ENCODE results near the gene SUSD4.

SUSD4 gene

GRCh38 chr1:223358826-223359225, 5.2 kb downstream of the SUSD4 start:
- DNase-seq (ENCODE audit: low read depth), result no peak

- no peak for DNase-seq (ENCODE audit: low read depth)
These were observed 8.3 kb downstream of the SUSD4 start for GRCh38 chr1:223355699-223356098.

DNA sequence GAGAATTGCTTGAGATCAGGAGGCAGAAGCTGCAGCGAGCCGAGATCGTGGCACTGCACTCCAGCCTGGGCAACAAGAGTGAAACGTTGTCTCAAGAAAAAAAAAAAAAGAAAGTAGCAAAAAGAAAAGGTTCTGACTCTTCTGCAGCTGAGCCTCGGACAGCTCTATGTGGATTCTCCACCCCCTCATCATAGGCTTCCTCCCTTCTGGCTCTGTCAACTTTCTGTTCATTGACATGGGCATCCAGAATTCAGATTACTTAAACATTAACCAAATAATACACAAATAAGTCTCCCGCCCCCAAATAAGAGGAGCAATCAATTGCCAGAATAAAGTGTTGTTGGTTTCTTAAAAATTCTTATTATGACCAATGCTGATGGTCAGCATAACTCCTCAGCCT, 10.0 kb downstream of the SUSD4 start:
- DNase-seq (ENCODE audit: low read depth), result no peak

- DNase-seq (ENCODE audit: low read depth), result no peak
These were observed 11.0 kb downstream of the SUSD4 start for GRCh38 chr1:223352944-223353343.

GRCh38 chr1:223350361-223350908, 13.5 kb downstream of the SUSD4 start:
- DNase-seq (ENCODE audit: low read depth), result no peak

- no peak for DNase-seq (ENCODE audit: low read depth)
These were observed 14.7 kb downstream of the SUSD4 start for GRCh38 chr1:223349241-223349640.

DNA sequence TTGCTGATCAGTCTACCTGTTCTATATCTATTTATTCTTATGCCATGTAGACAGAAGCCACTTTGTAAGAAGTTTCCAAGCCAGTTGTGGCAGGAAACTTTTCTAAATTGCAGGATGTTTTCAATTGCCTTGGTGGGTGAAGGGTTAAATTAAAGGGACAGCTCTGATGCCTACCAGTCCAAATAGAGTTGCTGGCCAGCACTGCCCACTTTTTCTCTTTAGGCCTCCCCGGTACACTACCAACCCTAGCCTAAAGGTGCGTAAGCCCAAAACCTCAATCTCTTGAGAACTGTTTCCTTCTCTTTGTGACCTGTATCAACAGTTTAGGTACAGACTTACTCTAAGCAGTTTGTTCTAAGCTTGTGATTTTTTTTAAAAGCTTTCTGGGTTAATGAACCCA, 15.5 kb downstream of the SUSD4 start:
- no peak for DNase-seq (ENCODE audit: low read depth)

GRCh38 chr1:223347583-223347982, 16.4 kb downstream of the SUSD4 start:
- DNase-seq (ENCODE audit: low read depth), result no peak

GRCh38 chr1:223346311-223346710, 17.7 kb downstream of the SUSD4 start:
- DNase-seq (ENCODE audit: low read depth), result no peak

GRCh38 chr1:223345720-223346119, 18.3 kb downstream of the SUSD4 start:
- DNase-seq (ENCODE audit: low read depth), result no peak

- no peak for DNase-seq (ENCODE audit: low read depth)
These were observed 19.5 kb downstream of the SUSD4 start for GRCh38 chr1:223344491-223344890.

GRCh38 chr1:223343692-223344091, 20.3 kb downstream of the SUSD4 start:
- DNase-seq (ENCODE audit: low read depth), result no peak

GRCh38 chr1:223341121-223341520, 22.9 kb downstream of the SUSD4 start:
- DNase-seq (ENCODE audit: low read depth), result peak; percentile 24

GRCh38 chr1:223340637-223341036, 23.3 kb downstream of the SUSD4 start:
- DNase-seq (ENCODE audit: low read depth), result no peak

DNA sequence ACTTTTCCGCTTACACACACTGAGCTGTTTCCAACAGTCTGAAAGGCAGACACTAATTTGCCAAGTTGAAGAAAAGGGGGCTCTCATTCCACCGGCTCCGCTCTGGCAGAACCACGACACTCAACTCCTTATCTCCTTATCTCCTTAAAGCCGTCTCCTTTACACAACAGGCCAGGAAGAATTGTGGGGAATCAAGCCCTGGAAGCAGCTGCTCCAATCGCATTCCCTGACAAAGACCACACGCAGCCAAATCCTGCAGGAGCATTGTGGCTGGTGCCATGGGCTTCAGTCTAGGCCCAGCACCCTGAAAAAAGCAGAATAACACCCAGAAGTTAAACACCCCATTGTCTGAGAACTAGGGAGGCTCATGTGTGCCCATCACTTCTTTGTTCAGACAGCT, 24.1 kb downstream of the SUSD4 start:
- no peak for DNase-seq (ENCODE audit: low read depth)

- DNase-seq (ENCODE audit: low read depth), result no peak
These were observed 24.9 kb downstream of the SUSD4 start for GRCh38 chr1:223338811-223339746.

- DNase-seq (ENCODE audit: low read depth), result no peak
These were observed 26.7 kb downstream of the SUSD4 start for GRCh38 chr1:223337174-223337869.

- DNase-seq (ENCODE audit: low read depth), result no peak
These were observed 29.8 kb downstream of the SUSD4 start for GRCh38 chr1:223334156-223334555.

GRCh38 chr1:223332997-223333396, 31.0 kb downstream of the SUSD4 start:
- DNase-seq (ENCODE audit: low read depth), result no peak

- no peak for DNase-seq (ENCODE audit: low read depth)
These were observed 32.0 kb downstream of the SUSD4 start for GRCh38 chr1:223331929-223332328.

- no peak for DNase-seq (ENCODE audit: low read depth)
These were observed 32.7 kb downstream of the SUSD4 start for GRCh38 chr1:223331301-223331700.

GRCh38 chr1:223330466-223330865, 33.5 kb downstream of the SUSD4 start:
- DNase-seq (ENCODE audit: low read depth), result no peak
